GM19372 (cell line): ENCODE results near the gene PEAK3.

Experiments
- ATAC-seq: cut with Tn5 transposase; IDR thresholded peaks from one replicate; pipeline ENCODE4 v1.9.1; 2021; ENCODE audit warnings: mild to moderate bottlenecking, low read depth, moderate library complexity; ENCODE audit not compliant: unreplicated experiment

The PEAK3 gene

DNA sequence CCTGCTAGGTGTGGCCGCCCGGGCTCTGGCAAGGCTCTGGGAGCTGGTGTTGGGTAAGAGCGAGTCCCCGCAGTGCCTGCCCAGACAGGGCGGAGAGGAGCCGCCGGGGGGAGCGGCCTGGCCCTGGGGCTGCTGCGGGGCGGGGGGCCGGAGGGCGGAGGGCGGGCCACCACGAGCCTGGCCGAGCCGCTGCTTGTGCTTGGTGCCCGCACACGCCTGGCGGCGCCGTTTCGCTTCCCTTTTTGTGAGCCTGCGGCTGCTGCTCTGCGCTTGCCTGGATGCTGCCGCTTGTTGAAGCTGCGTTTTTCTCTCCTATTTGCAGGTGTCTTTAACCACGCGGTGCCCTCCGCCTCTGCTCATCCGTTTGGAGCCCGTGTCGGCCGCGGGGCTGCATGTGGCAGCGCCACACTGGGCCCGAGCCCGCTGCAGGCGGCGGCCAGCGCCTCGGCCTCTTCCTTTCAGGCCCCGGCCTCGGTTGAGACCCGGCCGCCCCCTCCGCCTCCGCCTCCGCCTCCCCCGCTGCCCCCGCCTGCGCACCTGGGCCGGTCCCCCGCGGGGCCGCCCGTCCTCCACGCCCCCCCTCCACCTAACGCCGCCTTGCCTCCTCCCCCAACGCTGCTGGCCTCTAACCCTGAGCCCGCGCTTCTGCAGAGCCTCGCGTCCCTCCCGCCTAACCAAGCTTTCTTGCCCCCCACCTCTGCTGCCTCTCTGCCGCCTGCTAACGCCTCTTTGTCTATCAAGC, 54.4 kb downstream of the PEAK3 start:
- peak; percentile 75 for ATAC-seq

DNA sequence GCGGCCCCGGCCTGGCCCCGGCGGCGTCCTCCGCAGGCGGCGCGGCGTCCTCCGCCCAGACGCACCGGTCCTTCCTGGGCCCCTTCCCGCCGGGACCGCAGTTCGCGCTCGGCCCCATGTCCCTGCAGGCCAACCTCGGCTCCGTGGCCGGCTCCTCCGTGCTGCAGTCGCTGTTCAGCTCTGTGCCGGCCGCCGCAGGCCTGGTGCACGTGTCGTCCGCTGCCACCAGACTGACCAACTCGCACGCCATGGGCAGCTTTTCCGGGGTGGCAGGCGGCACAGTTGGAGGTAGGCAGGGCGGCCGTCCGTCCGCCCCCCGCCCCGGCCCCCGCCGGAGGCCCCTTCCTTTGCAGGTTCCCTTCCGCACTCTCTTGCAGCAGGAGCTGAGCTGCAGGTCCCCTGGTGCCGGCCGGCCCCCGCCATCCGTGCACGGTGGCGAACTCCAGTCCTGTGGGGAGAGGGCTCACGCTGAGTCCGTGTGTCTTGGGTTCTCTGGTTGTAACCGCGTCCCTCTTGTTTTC, 55.1 kb downstream of the PEAK3 start:
- no peak for ATAC-seq

DNA sequence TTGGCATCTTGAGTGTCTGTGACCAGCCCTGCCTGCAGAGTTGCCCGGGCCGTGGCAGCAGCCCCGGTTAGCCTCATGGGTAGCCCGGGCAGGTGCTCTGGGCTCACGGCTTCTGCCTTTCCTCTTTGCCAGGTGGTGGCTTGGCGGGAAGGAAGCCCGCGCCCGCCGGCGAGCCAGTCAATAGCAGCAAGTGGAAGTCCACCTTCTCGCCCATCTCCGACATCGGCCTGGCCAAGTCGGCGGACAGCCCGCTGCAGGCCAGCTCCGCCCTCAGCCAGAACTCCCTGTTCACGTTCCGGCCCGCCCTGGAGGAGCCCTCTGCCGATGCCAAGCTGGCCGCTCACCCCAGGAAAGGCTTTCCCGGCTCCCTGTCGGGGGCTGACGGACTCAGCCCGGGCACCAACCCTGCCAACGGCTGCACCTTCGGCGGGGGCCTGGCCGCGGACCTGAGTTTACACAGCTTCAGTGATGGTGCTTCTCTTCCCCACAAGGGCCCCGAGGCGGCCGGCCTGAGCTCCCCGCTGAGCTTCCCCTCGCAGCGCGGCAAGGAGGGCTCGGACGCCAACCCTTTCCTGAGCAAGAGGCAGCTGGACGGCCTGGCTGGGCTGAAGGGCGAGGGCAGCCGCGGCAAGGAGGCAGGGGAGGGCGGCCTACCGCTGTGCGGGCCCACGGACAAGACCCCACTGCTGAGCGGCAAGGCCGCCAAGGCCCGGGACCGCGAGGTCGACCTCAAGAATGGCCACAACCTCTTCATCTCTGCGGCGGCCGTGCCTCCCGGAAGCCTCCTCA, 55.7 kb downstream of the PEAK3 start:
- ATAC-seq: no peak

DNA sequence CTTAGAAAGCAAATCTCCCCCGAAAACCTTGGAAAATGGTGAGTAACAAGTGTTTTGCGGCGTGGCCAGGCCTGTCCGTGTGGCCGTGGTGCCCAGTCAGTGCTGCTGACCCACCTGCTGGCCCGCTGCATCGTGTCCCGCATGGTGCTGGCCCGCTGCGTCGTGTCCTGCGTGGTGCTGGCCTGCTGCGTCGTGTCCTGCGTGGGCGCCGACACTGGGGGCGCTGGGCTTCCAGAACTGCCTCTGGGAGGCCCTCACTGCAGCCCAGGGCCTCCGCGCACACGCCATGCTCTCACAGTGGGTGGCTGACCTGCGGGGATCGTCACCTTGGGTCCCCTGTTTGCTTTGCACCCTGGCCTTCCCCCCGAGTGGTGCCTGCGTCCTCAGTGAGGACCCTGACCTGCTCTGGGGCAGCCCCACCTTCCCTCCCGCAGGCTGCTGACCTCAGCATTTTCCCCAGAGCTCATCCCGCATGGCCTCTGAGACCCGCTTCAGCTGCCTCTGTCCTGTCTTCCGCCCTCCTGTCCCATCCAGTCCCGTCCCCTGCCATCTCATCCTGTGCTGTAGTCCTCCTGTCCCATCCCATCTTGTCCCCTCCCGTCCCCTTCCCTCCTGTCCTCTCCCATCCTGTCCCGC, 56.4 kb downstream of the PEAK3 start:
- no peak for ATAC-seq

DNA sequence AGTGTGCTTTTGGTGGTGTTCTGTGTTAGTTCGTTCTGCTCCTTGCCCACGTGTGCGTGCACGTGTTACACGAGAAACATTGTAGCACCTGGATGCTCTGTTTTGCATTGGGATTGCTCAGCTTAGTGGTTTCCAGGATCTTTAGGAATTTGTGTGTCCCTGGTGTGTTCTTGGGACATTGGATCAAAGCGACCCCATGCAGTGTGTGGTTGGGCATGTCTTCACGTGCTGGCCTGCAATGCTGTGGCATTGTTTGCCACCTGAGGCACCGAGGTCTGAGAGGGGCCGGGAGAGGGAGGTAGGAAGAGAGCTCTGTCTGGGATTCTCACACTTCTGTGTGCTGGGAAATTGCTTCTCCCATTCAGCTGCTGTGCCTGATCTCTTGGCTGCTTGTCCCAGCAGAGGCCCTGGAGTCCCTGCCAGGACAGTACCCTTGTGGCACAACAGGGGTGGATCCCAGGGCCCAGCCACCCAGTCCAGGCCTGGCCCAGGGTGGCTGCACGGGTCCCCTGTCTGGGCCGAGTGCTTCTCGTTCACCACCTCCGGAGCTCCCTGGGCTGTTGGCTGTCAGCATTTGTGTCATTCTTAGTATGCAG, 57.1 kb downstream of the PEAK3 start:
- ATAC-seq: no peak
